ENCODE measurements around the gene SMYD3.
"Not testable (repeated sequence)": the region's sequence is repeated elsewhere in the genome, so short reads cannot be mapped to it uniquely, and the experiment has no call there.

Gene SMYD3

DNA sequence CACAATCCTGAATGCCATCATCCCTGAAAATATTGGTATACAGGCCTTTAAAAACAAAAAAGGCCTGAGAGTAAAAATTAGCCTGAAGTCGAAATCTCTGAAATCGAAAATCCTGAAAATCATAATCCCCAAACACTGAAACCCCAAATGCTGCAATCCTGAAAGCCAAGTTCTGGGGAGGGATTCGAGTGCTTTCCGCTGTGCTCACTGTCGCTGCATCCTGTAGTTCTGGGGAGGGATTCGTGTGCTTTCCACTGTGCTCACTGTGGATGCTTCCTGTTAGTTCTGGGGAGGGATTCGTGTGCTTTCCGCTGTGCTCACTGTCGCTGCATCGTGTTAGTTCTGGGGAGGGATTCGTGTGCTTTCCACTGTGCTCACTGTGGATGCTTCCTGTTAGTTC, 435.5 kb downstream of the SMYD3 start:
- not testable (repeated sequence) for DNase-seq (ENCODE audit: low read depth in 2 of 2)

DNA sequence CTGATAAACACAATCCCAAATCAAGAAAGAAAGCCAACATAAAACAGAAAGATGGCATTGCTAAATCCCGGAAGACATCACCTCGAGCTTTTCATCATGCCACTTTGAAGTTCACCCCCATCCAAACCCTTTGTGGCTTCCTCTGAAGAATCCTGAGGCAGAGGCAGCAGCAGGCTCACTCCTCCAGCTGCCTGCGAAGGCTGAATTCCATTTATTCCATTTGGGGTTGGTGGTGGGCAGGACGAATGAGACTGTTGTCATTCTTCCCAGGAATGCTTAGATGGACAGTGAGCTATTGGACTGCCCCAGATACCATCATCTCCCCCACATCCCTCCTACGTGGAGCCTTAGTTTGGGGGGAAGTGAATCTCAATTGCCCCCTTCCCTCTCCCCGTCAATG, 437.5 kb downstream of the SMYD3 start:
- no peak for DNase-seq (ENCODE audit: low read depth in 2 of 2)

DNA sequence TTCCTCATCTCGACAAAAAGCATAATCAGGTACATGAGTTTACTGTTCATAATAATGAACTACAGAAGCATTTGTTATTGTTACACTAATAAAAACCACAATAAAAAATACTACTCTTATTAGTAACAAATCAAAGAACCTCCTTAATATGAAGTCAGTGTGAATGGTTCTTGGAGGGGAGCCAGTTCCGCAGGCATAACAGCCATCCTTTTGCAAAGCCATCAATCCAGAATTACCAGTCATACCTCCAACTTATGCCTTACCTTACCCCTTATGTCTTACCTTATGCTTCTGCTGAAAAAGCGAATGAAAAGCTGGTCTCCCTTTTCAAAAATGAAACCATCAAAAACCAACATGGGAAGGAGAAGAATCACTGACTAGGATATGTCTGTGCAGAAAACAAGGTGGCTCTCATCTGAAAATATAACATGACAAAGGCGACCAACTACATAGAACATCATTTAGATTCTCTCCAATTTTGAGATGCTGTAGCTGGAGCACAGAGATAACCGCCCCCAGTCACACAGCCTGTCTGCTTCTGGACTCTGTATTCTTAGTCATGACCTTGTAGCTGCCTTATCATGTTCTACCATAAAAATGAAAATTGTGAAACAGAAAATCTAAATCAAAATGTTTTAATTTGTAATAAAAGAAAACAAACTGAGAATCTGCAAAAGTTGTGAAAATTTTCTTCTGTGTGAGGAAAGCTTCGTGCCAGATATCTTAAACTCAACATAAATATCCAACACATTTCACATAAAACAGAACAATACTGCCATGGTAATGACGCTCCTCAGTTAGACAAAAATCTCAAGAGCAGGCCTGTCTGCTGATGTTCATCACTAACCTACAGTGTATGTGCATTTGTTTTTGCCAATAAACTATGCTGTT, 438.2 kb downstream of the SMYD3 start:
- no peak for DNase-seq (ENCODE audit: low read depth in 2 of 2)

DNA sequence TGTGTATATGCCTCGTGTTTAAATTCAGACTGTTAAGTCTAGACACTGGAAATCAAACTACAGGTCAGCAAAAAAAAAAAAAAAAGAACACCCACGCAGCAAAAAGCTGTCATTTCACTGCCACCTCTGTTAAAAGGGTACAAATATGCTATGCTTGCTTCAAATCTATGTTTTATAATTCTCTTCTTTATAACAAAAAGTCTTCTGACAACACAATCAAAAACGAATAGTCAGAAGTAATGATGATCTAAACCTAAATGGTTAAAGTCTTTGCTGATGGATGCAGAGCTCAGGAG, 438.9 kb downstream of the SMYD3 start:
- DNase-seq (ENCODE audit: low read depth in 2 of 2), result no peak

DNA sequence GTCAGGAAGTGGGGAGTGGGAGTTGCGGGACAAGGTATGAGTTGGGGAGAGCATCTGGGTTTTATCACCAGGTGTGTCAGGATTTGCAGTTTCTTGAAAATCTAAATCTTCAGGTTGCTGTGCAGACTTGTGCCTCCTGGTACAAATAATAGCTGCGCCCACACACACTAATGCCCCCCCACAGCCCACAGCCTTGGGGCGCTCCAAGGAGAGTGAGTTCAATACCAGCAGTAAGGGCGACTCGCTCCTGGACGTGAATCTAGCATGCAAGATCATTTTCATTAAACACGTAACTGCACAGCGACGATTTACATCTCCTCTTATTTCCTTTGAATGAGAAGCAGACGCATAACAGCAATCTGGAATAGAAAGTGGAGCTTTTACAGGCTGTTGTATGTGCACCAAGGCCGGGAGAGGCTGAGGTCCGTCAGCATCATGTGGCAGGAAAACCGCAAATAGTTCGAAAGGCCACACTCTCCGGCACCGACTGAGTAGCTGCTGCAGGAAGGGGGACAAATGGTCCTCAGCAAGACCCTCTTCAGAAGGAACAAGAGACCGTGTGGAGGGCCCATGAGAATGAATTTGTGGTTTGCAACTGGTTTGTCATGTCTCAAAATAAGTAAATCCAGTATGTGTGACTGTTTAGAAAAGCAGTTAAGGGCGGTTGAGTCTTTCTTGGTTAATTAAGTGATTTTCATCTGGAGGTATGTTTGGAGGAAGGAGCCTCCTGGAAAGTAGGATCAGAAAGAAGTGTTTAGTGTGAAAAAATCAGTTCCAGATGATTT, 439.5 kb downstream of the SMYD3 start:
- no peak for DNase-seq (ENCODE audit: low read depth in 2 of 2)

GRCh38 chr1:246066573-246066972, 440.5 kb downstream of the SMYD3 start:
- DNase-seq (ENCODE audit: low read depth in 2 of 2), result no peak

DNA sequence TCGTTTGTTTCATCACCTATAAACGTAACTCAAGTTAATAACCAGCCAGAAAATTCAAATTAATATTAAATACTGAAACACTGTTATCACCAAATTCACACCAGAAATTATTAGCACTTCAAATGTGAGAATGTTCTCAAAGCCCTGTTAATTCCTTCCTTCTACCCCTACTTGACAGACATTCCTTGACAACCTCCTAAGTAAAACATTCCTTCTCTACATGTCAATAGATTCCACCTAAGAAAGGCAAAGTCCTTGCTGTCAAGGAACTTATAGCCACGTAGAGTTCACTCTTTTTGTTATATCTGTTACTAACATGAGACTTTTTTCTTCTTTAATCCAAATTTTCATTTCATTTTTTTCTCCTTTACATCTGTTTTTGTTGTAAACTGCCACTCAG, 441.5 kb downstream of the SMYD3 start:
- no peak for DNase-seq (ENCODE audit: low read depth in 2 of 2)

- no peak for DNase-seq (ENCODE audit: low read depth in 2 of 2)
Observed at GRCh38 chr1:246064891-246065290, 442.2 kb downstream of the SMYD3 start.

- DNase-seq (ENCODE audit: low read depth in 2 of 2), result no peak
Observed at GRCh38 chr1:246063013-246063616, 444.0 kb downstream of the SMYD3 start.

DNA sequence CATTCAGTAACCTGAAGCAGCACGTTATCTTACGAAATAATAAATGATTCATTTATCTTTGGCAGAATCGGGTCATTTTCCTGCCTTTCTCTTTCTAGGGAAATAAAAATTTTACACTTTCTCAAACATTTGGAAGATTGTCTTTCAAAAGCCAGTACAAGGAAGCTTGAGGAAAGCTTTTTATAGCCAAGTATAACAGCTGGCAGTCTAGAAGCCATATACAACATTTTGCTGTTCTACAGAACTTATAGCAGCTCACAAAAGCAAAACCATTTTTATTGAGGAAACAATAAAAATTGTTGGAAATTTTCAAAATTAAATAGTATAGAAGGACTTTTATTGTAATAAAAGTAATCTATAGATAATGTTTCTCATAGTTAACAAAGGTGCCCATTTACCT, 448.6 kb downstream of the SMYD3 start:
- DNase-seq (ENCODE audit: low read depth in 2 of 2), result no peak

- no peak for DNase-seq (ENCODE audit: low read depth in 2 of 2)
Observed at GRCh38 chr1:246052603-246053002, 454.5 kb downstream of the SMYD3 start.

- DNase-seq (ENCODE audit: low read depth in 2 of 2), result no peak
Observed at GRCh38 chr1:246051909-246052518, 455.1 kb downstream of the SMYD3 start.

- no peak for DNase-seq (ENCODE audit: low read depth in 2 of 2)
Observed at GRCh38 chr1:246048693-246049092, 458.4 kb downstream of the SMYD3 start.

DNA sequence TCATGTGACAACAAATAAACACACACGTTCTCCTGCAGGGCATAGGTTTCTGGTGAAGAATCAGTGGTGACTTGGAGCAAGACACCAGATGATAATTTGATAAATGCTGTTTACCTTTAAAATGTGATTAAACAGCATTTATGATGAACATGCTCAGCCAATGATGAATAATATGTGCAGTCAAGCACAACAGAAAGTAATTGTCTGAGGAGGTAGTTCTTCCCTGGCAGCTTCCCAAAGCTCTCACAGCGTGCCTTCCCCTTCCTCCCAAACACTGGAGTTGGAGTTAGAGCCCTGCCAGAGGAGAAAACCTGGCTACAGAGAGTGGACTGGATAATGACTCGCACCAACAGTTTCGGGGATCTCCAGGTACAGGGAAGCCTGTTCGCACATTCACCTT, 463.5 kb downstream of the SMYD3 start:
- no peak for DNase-seq (ENCODE audit: low read depth in 2 of 2)

GRCh38 chr1:246041360-246041759, 465.7 kb downstream of the SMYD3 start:
- DNase-seq (ENCODE audit: low read depth in 2 of 2), result no peak

DNA sequence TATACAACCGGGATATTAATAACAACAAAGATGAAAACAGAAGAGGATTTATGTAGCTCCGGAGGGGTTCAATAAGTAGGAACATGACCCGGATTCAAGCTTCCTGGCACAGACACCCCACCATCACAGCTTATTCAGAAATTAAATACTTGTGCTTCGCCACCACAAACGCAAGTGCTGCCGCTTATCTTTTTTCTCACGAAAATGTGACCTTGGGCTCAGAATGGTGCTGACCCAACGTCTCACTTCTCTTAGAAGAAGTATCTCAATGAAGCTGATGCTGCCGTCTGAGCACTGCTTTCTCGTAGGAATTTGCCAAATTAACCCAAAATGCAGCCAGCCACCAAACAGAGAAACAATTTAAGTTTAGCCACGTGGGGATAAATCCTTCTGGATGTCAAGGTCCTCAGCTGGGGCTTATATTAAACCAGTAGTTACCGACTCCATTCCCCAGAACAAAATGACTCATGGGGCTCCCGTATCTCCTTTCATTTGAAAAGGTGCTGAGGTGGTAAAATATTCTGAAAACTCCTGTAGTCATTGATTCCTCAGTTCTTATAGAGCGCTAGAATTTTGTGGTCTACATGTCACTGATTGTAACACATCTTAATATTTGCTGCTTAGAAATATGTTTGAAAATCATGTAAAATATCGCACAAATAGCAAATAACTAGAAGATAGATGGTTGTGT, 466.7 kb downstream of the SMYD3 start:
- DNase-seq (ENCODE audit: low read depth in 2 of 2), result no peak

- DNase-seq (ENCODE audit: low read depth in 2 of 2), result no peak
Observed at GRCh38 chr1:246039584-246039983, 467.5 kb downstream of the SMYD3 start.

DNA sequence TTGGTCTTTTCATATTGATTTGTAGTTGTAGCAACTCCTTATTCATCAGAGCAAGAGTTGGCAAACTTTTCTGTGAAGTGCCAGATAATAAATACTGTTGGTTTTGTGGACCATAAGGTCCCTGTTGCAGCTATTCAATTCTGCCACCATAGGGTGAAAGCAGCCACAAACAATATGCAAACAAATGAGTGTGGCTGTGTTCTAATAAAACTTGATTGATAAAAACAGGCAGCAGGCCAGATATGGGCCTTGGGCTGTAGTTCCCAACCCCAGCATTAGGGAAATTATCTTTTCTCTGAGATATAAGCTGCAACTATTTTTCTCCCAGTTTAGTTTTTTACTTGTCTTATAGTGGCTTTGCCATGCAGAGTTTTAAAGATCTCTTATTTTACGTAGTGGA, 469.2 kb downstream of the SMYD3 start:
- DNase-seq (ENCODE audit: low read depth in 2 of 2), result no peak

DNA sequence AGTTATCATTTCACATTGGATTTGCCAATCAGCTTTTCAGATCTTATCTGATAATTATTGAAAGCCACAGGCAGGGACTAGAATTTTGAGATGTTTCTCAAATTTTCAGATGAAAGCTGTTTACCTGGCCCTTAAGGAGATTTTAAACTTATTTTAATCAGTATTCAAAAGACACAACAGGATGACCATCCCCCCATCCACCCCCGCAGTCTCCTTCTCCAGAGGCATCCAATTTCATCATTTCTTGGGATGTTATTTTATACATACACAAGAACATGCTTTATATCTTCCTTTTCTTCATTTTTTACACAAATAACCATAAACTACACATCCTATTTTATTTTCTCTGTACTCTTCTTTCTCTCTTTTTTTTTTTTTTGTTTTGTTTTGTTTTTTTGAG, 470.9 kb downstream of the SMYD3 start:
- DNase-seq (ENCODE audit: low read depth in 2 of 2), result no peak

DNA sequence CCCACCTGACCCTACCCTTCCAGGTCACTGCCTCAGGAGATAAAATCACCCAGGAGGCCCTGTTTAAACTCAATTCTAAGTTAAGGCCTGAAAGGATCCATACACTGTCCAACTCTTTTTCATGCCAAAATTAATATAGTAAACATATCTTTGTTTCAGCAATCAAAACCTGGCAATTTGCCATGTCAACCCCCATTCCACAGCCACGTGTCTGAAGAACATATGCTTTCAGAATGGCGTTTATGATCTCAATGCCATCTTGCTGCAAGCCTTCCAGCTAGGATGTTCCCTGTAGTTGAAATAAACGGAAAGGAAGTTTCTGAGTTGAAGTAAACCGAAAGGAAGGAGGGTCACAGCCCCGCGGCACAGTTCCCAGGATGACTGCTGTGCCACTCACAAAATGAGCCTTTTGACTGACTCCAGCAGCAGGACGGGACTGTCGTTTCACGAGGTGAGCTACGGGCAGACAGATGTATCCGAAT, 472.0 kb downstream of the SMYD3 start:
- DNase-seq (ENCODE audit: low read depth in 2 of 2), result no peak

GRCh38 chr1:246034630-246035029, 472.4 kb downstream of the SMYD3 start:
- DNase-seq (ENCODE audit: low read depth in 2 of 2), result no peak

- no peak for DNase-seq (ENCODE audit: low read depth in 2 of 2)
Observed at GRCh38 chr1:246032984-246033383, 474.1 kb downstream of the SMYD3 start.

All from stimulated activated CD8-positive, alpha-beta memory T cell treated with anti-CD3 and anti-CD28 coated beads, Interleukin-2, amount 100 ng/mL, for 48 hours (primary cell).